H9 (cell line): ENCODE measurements around the gene NUDT4. TPM values are rescaled to one million over a fixed set of nuclear protein-coding genes. Genes with fewer than 3 reads are reported as not detected.
A peak's percentile ranks its signal among the peaks of the same experiment; 100 is the strongest.

Source experiments
- DNase-seq: peaks from one replicate; pipeline ENCODE4 v3.0.0-alpha.2; 2017
- H2AFZ ChIP-seq: one replicate; pipeline ENCODE4 v1.6.1; 2013; ENCODE audit warnings: mild to moderate bottlenecking, low read length, control low read depth, moderate library complexity
- H2AK5ac ChIP-seq: 2 replicates; pipeline ENCODE4 v1.6.1; 2013; ENCODE audit warnings: low read length, control low read depth, mixed read lengths; ENCODE audit not compliant: insufficient read length
- H2BK120ac ChIP-seq: one replicate; pipeline ENCODE4 v1.6.1; 2013; ENCODE audit warnings: low read depth, mild to moderate bottlenecking, low read length, control low read depth, inconsistent platforms; ENCODE audit not compliant: poor library complexity, severe bottlenecking
- H2BK12ac ChIP-seq: 2 replicates; pipeline ENCODE4 v1.6.1; 2013; ENCODE audit warnings: low read length, control low read depth, mixed read lengths, low read depth; ENCODE audit not compliant: insufficient read length
- H2BK15ac ChIP-seq: 2 replicates; pipeline ENCODE4 v1.6.1; 2013; ENCODE audit warnings: low read depth, low read length, control low read depth
- H2BK20ac ChIP-seq: one replicate; pipeline ENCODE4 v1.6.1; 2013; ENCODE audit warnings: low read depth, mild to moderate bottlenecking, low read length, control low read depth, inconsistent platforms; ENCODE audit not compliant: poor library complexity, severe bottlenecking
- H2BK5ac ChIP-seq: 2 replicates; pipeline ENCODE4 v1.6.1; 2013; ENCODE audit warnings: low read length, control low read depth, mixed read lengths; ENCODE audit not compliant: insufficient read length
- H3K14ac ChIP-seq: 2 replicates; pipeline ENCODE4 v1.6.1; 2013; ENCODE audit warnings: low read length, control low read depth; ENCODE audit not compliant: insufficient read depth
- H3K18ac ChIP-seq: 2 replicates; pipeline ENCODE4 v1.6.1; 2013; ENCODE audit warnings: low read depth, mild to moderate bottlenecking, mixed read lengths, low read length, control low read depth; ENCODE audit not compliant: insufficient read length
- H3K23ac ChIP-seq: 2 replicates; pipeline ENCODE4 v1.6.1; 2013; ENCODE audit warnings: low read length, control low read depth, mixed read lengths, low read depth; ENCODE audit not compliant: insufficient read length
- H3K23me2 ChIP-seq: 2 replicates; pipeline ENCODE4 v1.6.1; 2013; ENCODE audit warnings: low read depth, mild to moderate bottlenecking, mixed read lengths, low read length, control low read depth; ENCODE audit not compliant: insufficient read length, poor library complexity, severe bottlenecking
- H3K27ac ChIP-seq: 2 replicates; pipeline ENCODE4 v1.5.1; 2013; ENCODE audit warnings: low read length, control low read depth, mixed read lengths, low read depth; ENCODE audit not compliant: insufficient read length
- H3K27me3 ChIP-seq: 2 replicates; pipeline ENCODE4 v1.6.1; 2013; ENCODE audit warnings: low read length, control low read depth, inconsistent platforms; ENCODE audit not compliant: insufficient read depth
- H3K4ac ChIP-seq: 2 replicates; pipeline ENCODE4 v1.6.1; 2013; ENCODE audit warnings: low read depth, mild to moderate bottlenecking, control low read depth, inconsistent platforms, low read length, moderate library complexity
- H3K4me1 ChIP-seq: 2 replicates; pipeline ENCODE4 v1.6.1; 2013; ENCODE audit warnings: low read length, control low read depth, inconsistent platforms; ENCODE audit not compliant: insufficient read depth
- H3K4me2 ChIP-seq: 2 replicates; pipeline ENCODE4 v1.6.1; 2013; ENCODE audit warnings: low read length, control low read depth, mixed read lengths; ENCODE audit not compliant: insufficient read length, insufficient read depth
- H3K56ac ChIP-seq: 2 replicates; pipeline ENCODE4 v1.6.1; 2013; ENCODE audit warnings: low read depth, mild to moderate bottlenecking, mixed read lengths, low read length, control low read depth; ENCODE audit not compliant: insufficient read length
- H3K79me1 ChIP-seq: 2 replicates; pipeline ENCODE4 v1.6.1; 2013; ENCODE audit warnings: low read depth, mild to moderate bottlenecking, moderate library complexity, low read length, control low read depth, inconsistent platforms; ENCODE audit not compliant: insufficient read depth, poor library complexity, severe bottlenecking
- H3K79me2 ChIP-seq: 2 replicates; pipeline ENCODE4 v1.6.1; 2013; ENCODE audit warnings: low read length, control low read depth, inconsistent platforms; ENCODE audit not compliant: insufficient read depth
- H3K9ac ChIP-seq: 2 replicates; pipeline ENCODE4 v1.6.1; 2013; ENCODE audit warnings: low read length, control low read depth, mixed read lengths; ENCODE audit not compliant: insufficient read length; ENCODE audit errors: extremely low read depth
- H3K9me3 ChIP-seq: one replicate; pipeline ENCODE4 v1.6.1; 2013; ENCODE audit warnings: low read depth, low read length, inconsistent platforms; ENCODE audit not compliant: control insufficient read depth
- H3T11ph ChIP-seq: one replicate; pipeline ENCODE4 v1.6.1; 2013; ENCODE audit warnings: mild to moderate bottlenecking, low read length, control low read depth, inconsistent platforms
- H4K20me1 ChIP-seq: one replicate; pipeline ENCODE4 v1.6.1; 2013; ENCODE audit not compliant: control insufficient read depth, insufficient read length, insufficient read depth
- H4K5ac ChIP-seq: 2 replicates; pipeline ENCODE4 v1.6.1; 2013; ENCODE audit warnings: low read depth, mild to moderate bottlenecking, mixed read lengths, low read length, control low read depth; ENCODE audit not compliant: insufficient read length
- H4K8ac ChIP-seq: replicated peaks from 2 replicates; pipeline ENCODE4 v1.6.1; 2013; ENCODE audit warnings: low read length, control low read depth, mixed read lengths, low read depth; ENCODE audit not compliant: insufficient read length
- H4K91ac ChIP-seq: 2 replicates; pipeline ENCODE4 v1.6.1; 2013; ENCODE audit warnings: low read depth, mild to moderate bottlenecking, moderate library complexity, mixed read lengths, low read length, control low read depth; ENCODE audit not compliant: insufficient read length
- H3K27ac Mint-ChIP-seq, 3 experiments: 2 replicates in 2 of 3; 3 replicates in 1 of 3; pipeline ENCODE4 v1.8.0; 2020 to 2021; ENCODE audit warnings: mixed read lengths in 3 of 3, mild to moderate bottlenecking in 1 of 3, moderate library complexity in 1 of 3
- H3K27me3 Mint-ChIP-seq: 2 replicates; pipeline ENCODE4 v1.8.0; 2021; ENCODE audit warnings: low read depth, mild to moderate bottlenecking, moderate library complexity, mixed read lengths
- H3K36me3 Mint-ChIP-seq, 3 experiments: 2 replicates in 2 of 3; 3 replicates in 1 of 3; pipeline ENCODE4 v1.8.0; 2020 to 2021; ENCODE audit warnings: low read depth in 3 of 3, mixed read lengths in 3 of 3; ENCODE audit not compliant: insufficient read depth in 1 of 3
- H3K4me1 Mint-ChIP-seq, 2 experiments: 2 replicates each; pipeline ENCODE4 v1.8.0; 2020; ENCODE audit warnings: mixed read lengths in 2 of 2
- H3K4me3 Mint-ChIP-seq, 2 experiments: 2 replicates in 1 of 2; 3 replicates in 1 of 2; pipeline ENCODE4 v1.8.0; 2020 to 2021; ENCODE audit warnings: mild to moderate bottlenecking in 2 of 2, mixed read lengths in 2 of 2, moderate library complexity in 1 of 2
- H3K9me3 Mint-ChIP-seq, 2 experiments: 2 replicates in 1 of 2; 3 replicates in 1 of 2; pipeline ENCODE4 v1.8.0; 2020; ENCODE audit warnings: mild to moderate bottlenecking in 2 of 2, mixed read lengths in 2 of 2, moderate library complexity in 1 of 2
- WGBS: extraction: QIAGEN DNeasy Blood & Tissue Kit; methylation state at CpG from one replicate; pipeline ENCODE4 v1.1.7; 2013; ENCODE audit warnings: missing lambda C conversion rate, low lambda C conversion rate, mixed read lengths; ENCODE audit not compliant: insufficient read length; ENCODE audit errors: extremely low coverage; 5-methylcytosine and 5-hydroxymethylcytosine counted together
- total RNA-seq: library from RNA; stranded (reverse); gene quantifications from 2 replicates; pipeline ENCODE4 v1.2.1, GENCODE V29; 2021
- TF ChIP-seq, protein P1 (sequence below): fragments of 200-600 bp; sonication (generic); conservative IDR thresholded peaks from 3 replicates; pipeline ENCODE4 v1.8.0; 2021; ENCODE audit warnings: antibody characterized with exemption, mild to moderate bottlenecking

Gene NUDT4
- total RNA-seq, 1 experiment from 2014 or later, result 40.6 TPM

DNA sequence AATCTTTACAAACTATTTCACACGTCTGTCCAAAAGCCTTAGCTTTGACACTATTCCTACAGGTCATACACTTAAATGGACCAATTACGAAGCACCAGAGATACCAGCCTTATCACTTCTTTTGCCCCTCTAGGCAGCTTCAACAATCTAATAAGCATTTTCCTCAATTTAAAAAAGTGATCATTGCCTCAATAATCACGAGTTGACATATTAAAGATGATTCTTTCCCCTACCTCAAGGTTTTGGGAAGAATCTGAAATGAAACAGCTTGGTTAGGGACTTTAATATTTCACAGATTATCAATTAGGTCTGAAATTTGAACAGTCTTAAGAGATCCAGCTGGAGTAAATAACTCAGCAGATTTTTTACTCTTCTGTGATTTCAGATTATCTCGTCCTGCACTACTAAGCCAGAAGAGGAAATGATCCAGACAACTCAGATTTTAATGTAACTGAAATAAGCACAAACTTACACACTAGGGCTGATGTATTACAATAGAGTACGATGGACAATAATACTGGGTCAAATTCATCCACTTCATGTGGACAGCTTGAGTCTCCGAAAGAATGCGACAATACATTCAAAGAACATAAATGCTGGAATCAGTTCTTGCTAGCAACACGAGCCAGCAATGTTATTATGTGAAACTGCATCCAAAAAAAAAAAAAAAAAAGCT is 48.1 kb downstream of the NUDT4 start:
- Histone ChIP-seq H2BK12ac (no peak overlapping the region), H2AK5ac (no peak overlapping the region), H3K14ac (no peak overlapping the region), H3K79me2 (peaks cover 65% of the 10 kb centered on the region), H3K9ac (no peak overlapping the region), H3K4me2 (no peak overlapping the region), H2BK120ac (no peak overlapping the region), H3K9me3 (no peaks in the 10 kb centered on the region), H4K91ac (no peak overlapping the region), H3K79me1 (peaks cover 9% of the 10 kb centered on the region), H3K56ac (no peak overlapping the region), H2BK20ac (no peak overlapping the region), H3K27ac (no peak overlapping the region), H3T11ph (no peak overlapping the region), H3K23me2 (no peaks in the 10 kb centered on the region), H2AFZ (no peak overlapping the region), H3K18ac (no peak overlapping the region), H4K5ac (no peak overlapping the region), H2BK5ac (no peak overlapping the region), H3K4me1 (peaks cover 6% of the 10 kb centered on the region), H4K20me1 (no peaks in the 10 kb centered on the region), H3K4ac (no peak overlapping the region), H3K23ac (no peak overlapping the region), H2BK15ac (no peak overlapping the region), H3K27me3 (no peaks in the 10 kb centered on the region), H4K8ac (no peak overlapping the region)
- peaks cover 51 to 59% of the 10 kb centered on the region in 2 experiments for H3K4me1 Mint-ChIP-seq
- no peaks in the 10 kb centered on the region for H3K9me3 Mint-ChIP-seq
- WGBS, result no CpG with 5 or more reads among the region's 8 CpGs
- peak overlapping the region in 1 of 3 experiments; percentile 13; a peak in 3 of 7 replicates for H3K27ac Mint-ChIP-seq
- DNase-seq, result no peak
- no peaks in the 10 kb centered on the region for H3K36me3 Mint-ChIP-seq
- TF ChIP-seq, protein P1, sequence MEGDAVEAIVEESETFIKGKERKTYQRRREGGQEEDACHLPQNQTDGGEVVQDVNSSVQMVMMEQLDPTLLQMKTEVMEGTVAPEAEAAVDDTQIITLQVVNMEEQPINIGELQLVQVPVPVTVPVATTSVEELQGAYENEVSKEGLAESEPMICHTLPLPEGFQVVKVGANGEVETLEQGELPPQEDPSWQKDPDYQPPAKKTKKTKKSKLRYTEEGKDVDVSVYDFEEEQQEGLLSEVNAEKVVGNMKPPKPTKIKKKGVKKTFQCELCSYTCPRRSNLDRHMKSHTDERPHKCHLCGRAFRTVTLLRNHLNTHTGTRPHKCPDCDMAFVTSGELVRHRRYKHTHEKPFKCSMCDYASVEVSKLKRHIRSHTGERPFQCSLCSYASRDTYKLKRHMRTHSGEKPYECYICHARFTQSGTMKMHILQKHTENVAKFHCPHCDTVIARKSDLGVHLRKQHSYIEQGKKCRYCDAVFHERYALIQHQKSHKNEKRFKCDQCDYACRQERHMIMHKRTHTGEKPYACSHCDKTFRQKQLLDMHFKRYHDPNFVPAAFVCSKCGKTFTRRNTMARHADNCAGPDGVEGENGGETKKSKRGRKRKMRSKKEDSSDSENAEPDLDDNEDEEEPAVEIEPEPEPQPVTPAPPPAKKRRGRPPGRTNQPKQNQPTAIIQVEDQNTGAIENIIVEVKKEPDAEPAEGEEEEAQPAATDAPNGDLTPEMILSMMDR, result no peak
- no peaks in the 10 kb centered on the region for H3K27me3 Mint-ChIP-seq
- H3K4me3 Mint-ChIP-seq, result no peak overlapping the region
